HG03342 (cell line): Measurements from ENCODE around the gene C20orf204.

Source experiments
- ATAC-seq: cut with Tn5 transposase; IDR thresholded peaks from one replicate; pipeline ENCODE4 v1.9.1; 2021; ENCODE audit warnings: mild to moderate bottlenecking, moderate library complexity; ENCODE audit not compliant: unreplicated experiment

The C20orf204 gene

DNA sequence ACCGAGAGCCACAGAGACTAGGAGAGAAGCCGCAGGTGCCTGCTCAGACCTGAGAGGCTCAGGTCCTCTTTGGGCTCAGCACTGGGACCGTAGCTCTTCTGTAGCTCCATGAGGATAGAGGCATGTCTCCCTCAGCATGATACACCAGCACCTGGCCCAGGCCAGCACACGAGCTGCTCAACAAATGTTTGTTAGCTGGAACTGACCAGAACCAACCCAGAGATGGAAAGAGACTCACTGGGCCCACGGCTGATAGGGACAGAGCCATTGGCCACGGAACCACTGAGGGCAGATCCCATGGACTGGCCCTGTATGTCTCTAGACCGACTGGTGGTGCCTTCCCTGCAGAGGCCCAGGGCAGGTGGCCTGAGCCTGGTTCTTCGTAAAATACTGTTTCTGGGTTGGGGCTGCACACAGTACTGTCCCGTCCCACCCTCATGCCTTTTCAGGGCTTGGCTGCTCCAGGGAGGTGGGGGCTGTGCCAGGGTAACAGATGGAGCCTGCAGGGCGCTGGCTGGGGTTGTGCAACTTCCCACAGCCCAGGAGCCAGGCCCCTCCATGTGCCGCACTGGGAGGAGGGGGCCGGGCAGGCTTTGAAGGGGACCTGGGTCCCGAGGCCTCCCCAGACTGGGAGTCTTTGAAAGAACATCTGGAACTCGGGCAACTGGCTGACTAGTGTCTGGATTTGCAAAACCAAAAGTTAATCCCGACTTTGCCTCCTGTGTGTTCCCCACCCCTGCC, 5.2 kb downstream of the C20orf204 start:
- no peak for ATAC-seq

DNA sequence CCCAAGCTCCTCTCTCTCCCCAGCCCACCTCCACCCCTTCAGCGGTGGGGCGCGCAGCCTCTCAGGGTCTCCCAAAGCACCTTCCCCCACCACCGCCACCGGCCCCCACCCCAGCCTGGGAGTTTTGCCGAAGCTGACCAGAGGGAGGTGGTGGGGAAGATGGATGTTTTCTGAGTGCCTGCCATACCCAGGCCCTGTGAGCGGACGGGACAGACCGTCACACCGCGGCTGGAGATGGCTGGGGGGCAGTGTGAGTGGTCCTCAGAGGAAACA, 5.7 kb downstream of the C20orf204 start:
- ATAC-seq: no peak

DNA sequence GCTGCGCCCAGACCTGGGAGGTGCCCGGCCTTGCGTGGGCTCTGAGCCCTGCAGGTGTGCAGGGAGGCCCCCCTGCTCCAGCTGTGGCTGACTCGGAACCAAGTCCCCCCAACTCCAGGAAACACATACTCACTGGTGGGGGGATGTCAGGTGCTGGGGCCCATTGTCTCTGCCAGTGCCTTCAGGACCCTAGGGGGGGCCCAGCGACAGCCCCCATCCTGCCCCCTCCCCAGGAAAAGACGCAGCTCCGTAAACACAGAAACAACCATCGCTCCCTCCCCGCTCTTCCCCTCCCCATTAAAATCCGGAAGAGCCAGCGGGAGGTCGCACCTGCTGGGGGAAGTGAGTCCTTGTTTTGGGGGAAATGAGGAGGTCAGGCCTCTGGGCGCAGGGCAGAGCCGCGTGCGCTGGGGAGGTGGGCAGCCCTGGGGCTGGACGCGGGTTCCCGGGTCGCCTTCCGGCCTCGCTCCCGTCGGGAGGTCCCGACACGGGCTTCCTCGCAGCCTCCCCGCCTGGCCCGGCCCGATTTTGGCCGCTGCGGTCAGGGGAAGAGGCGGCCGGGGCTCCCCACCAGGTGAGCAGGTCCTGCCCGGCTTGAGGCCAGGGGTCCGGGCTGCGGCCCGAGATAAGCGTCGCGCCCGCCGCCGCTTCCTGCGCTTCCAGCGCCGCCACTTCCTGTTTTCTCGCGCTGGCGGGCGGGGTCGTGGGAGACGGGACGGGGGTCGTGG, 6.2 kb downstream of the C20orf204 start:
- ATAC-seq: no peak

DNA sequence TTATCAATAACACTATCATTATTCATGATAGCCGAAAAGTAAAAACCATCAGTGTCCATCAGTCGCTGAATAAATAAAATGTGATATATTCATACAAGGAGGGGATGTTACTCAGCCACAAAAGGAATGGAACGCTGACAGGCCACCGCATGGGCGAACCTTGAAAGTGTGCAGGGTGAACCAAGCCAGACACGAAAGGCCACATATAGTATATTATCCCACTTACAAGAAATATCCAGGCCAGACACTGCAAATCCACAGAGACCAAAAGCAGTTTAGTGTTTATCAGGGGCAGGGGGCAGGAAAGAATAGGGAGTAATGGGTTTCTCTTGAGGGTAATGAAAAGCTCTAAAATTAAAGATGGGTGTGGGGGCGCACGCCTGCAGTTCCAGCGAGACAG, 7.8 kb downstream of the C20orf204 start:
- no peak for ATAC-seq

DNA sequence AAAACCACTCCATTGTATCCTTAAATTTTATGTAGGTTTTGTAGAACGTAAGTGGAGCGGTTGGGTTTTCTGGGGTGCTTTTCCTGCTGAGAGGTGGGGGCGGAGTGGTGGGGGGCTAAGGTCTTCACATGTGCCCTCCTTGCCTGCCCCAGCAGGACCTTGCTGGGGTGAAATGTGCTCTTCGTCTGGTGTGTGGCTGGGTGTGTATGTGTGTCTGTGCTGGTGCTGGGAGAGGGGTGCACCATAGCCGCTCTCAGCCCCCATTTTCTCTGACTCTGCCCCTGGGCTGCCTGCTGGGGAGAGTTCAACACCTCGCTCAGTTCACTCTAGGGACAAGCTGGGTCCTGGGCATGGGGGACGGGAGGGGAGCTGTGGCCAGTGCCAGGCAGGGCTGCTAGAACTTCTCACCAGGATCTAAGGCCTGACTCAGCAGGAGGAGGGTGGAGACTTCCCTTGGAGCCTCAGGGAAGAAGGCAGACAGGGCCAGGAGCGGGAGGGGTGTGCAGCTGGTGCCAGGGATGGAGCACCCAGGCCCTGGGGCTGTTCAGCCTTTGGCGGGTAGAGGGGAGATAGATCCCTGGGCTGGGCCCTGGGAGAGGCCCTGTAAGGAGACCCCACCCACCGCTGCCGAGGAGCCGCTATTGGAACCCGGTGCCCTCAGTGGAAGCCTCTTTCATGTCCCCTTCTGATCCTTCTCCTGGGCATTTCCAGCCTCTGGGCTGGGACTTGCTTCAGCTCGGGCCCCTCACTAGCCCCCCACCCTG, 8.7 kb downstream of the C20orf204 start:
- ATAC-seq: no peak

DNA sequence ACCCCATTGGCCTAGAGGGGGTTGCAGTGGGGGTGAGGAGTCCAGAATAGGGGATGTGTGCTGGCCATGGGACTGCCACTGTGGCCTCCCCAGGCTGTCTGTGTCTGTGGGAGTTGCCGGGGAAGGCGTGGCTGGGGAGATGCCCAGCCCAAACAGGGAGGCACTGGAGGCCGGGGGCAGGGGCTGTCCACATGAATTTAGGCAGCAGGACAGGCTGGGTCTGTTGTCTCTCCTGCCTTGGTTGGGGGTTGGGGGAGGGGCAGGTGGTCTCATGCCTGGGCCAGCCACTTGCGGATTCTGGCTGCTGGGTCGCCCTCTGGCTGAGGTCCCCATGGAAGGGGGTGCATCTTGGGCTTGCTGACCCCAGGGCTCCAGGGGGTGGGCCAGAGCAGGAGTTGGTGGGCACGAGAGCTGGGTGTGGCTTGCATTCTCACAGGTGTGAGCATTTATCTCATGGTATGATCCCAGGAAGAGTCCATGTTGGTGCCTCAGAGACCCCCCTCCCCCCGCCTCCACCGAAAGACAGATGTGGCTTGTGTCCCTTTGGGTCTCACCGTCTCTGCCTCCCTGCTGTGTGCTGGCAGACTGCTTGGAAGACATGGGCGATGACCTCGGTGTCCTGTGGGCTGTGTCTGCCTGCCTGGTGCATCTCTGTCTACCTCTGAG, 9.5 kb downstream of the C20orf204 start:
- no peak for ATAC-seq

DNA sequence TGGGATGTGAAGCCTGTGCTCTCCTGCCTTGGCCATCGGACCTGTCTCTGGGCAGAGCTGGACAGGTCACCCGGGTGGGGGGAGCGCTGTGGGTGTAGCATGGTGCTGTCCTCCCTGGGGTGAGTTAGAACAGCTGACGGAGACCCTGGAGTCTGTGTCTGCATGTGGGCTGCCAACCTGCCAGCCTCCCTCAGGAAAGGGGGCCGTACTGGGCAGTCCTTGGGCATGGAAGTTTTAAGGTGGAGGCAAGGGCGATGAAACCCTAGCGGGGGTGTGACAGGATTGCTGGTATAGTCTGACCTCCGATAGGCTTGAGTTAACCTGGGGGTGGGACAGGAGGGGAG, 11.0 kb downstream of the C20orf204 start:
- ATAC-seq: no peak

DNA sequence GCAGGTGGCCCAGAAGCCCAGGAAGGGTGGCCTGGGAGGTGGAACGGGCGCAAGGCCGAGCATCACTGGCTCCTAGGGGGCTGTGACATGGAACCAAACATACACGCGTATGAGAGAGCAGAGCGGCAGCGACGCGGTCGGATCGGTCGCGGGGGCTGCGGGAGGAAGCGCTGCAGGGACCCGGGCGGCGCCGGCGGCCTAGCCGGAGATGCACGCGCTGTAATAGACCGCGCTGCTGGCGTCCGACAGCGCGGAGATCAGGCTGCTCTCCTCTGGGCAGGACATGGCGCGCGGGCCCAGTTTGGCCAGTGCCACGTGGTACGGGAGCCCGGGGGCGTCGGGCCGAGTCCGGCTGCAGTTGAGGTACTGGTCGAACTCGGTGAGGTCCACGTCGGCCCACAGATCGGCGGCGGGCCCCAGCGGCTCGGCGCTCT, 12.0 kb downstream of the C20orf204 start:
- no peak for ATAC-seq

DNA sequence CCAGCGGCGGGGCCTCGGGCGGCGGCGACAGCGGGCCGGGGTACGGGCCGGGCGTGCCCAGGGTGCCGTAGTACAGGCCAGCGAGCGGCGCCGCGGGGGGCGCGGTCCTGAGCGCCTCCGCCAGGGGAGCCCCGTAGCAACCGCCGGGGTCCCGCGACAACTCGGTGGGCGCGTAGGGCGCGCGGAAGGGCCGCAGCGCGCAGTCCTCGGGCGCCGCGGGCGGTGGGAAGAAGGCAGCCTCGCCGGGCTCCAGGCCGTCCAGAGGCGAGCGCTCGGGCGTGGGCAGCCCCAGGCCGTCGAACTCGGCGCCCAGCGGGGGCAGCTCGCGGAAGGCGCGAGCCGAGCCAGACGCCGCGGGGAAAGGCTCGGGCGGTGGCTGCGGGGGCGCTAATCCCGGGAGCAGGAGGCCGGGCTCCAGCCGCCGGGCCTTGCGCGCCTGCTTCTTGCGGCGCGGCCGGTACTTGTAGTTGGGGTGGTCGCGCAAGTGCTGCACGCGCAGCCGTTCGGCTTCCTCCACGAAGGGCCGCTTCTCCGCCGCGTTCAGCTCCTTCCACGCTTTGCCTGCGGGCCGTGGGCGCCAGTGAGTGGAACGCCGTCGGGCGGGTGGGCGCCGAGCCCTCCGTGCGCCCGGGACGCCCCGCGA, 12.5 kb downstream of the C20orf204 start:
- no peak for ATAC-seq

DNA sequence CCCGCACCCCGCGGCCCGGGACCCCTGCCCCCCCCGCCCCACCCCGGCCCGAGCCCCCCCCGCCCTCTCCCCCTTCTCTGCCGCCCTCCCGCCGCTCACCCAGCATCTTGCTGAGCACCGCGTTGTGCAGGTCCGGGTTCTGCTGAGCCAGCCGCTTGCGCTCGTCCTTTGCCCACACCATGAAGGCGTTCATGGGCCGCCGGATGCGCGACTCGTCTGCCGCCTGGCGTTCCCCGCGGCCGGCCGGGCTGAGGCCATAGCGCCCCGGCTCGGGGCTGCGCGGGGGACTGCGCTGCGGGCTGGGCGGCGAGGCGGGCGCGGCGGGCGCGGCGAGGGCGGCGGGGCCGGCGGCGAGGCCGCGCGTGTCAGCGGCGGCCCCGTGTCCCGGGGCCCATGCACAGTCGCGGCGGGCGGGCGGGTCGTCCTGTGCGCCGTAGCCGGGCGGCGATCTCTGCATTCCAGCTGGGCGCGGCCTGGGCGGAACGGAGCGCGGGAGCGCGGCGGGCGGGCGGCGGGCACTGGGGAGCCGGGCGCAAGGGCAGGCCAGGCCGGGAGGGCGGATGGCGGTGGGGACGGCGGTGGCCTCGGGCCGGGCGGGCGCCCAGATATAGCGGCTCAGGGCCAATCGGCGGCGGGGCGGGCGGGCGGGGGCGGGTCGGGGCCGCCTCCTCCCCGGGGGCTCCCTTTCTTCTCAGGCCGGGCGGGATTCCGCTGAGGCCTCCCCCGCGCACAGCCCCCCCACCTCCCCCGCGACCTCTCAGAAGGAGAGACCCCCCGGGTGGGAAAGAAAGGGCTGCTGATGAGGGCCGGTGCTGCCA, 13.3 kb downstream of the C20orf204 start, which contains the start of gene SOX18:
TSS of gene SOX18 (minus strand) at position 580 of the 818 bp plus-strand sequence. CDS start at position 457, 123 bp downstream.
- ATAC-seq: no peak

DNA sequence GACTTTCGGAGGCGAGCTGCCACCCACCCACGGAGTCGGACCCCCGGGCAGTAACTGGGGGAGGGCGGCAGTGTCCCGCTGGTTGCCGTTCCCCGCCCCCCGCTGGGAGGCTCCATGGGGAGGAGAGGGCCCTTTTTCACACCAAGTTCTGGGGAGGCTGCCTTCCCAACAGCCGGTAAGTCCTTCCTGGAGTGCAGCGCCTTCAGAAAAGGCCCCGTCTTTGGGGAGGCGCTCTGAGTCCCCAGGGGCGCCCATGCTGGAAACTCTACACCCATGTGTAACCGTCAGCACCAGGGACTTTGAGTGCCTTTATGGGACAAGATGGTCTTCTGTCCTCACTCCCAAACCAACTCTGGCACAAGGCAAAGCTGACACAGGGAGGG, 13.9 kb downstream of the C20orf204 start:
- no peak for ATAC-seq

DNA sequence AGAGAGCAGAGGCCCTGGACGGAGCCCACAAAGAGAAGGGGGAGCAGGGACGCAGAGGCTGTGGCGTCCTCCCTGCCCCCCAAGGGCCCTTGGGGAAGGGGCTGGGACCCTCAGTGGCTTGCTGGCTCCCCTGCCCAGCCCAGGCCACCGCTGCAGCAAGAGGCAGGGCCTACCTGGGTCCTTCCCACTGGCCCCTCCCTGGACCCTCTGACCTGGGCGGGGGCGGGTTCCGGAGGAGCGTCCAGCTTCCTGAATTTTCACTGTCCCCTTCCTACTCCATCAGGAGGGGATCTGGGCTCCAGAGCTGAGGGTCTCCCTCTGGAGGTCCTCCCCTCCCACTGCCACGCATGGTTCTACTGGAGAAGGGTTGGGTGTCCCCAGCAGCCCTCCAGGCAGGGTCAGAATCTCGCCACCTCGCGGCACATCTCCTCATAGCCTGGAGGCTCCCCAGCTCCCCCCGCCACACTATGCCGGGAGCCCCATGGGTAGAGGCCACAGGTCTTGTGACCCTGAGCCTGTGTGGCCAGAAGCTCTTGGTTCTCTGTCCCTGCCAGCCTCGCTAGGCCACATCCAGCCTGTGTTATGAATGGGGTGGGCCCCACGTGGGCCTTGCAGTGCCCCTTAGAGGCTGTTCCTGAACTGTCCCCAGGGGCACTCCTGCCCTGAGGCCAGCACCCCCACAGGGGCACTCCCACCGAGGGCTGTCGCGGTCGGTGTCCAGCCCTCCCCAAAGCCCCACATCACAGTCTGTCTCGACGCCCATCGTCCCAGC, 14.5 kb downstream of the C20orf204 start:
- ATAC-seq: no peak

DNA sequence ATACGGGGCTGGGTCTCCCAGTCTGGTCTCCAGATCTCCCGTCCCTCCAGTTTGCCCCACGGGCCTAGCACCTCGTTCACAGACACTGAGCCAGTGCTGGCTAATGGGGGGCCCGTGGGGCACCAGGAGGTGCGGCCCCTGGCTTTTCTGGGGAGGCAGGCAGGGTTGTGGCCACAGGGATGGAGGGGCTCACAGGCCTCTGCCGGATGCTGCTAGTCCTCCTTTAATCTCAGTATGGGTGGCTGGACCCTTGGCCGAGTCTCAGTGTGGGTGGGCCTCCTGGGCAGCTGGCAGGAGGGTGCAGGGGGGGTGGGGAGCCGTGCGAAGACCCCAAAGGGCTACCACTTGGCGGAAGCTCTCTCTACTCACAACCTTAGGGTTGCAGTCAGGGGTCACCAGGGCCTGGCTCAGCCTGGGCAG, 15.1 kb downstream of the C20orf204 start:
- ATAC-seq: no peak

DNA sequence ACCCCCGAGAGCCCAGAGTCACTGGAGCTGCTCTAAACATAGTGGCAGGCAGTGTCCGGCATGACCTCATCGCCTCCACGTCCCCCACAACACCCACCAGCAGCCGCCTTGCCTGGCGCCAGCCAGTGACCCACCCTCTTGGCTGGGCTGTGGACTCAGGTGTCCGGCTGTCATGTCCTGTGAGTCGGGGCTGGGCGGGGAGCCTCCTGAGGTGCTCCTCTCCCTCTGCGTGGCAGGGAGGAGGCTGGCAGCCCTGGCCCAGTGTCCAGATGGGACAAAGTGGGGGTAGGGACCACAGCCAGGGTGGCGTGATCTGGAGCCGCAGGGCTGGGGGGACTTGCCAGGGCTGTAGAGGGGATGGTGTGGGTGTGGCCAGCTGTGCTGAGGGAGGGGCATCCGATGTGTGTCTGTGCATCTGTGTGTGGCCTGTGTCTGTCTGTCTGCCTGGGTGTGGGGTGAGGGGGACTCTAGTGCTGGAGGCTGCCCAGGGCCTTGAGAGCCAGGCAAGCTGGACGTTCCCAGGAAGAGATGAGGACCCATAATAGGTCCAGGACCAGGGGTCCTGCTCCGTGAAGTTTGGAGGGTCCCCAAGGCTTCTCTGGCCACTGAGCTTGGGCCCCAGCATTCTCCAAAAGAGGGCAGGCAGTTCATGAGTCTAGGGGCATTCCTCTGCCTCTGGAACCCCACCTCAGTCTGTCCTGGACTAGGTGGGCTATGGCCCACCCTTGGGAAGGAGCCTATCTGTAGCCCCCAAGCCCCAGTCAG, 15.8 kb downstream of the C20orf204 start:
- no peak for ATAC-seq

DNA sequence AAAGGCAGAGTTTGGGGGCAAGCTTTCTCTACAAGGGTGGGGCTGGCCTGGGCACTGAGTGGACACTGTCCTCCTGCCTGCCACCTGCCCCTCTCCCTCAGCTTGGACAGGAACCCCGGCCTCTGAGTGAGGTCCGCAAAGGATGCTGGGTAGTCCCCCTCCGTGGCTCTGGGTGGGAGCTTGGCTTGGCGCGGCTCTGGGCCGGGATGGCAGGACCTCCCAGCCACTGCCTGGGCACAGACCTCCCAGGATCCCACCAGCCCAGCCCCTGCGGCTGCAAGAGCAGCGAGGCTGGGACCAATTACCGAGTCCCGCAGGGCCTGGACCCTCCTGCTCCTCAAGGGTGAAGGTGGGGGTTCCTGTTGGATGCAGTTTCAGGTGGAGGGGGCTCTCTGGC, 16.3 kb downstream of the C20orf204 start:
- no peak for ATAC-seq

DNA sequence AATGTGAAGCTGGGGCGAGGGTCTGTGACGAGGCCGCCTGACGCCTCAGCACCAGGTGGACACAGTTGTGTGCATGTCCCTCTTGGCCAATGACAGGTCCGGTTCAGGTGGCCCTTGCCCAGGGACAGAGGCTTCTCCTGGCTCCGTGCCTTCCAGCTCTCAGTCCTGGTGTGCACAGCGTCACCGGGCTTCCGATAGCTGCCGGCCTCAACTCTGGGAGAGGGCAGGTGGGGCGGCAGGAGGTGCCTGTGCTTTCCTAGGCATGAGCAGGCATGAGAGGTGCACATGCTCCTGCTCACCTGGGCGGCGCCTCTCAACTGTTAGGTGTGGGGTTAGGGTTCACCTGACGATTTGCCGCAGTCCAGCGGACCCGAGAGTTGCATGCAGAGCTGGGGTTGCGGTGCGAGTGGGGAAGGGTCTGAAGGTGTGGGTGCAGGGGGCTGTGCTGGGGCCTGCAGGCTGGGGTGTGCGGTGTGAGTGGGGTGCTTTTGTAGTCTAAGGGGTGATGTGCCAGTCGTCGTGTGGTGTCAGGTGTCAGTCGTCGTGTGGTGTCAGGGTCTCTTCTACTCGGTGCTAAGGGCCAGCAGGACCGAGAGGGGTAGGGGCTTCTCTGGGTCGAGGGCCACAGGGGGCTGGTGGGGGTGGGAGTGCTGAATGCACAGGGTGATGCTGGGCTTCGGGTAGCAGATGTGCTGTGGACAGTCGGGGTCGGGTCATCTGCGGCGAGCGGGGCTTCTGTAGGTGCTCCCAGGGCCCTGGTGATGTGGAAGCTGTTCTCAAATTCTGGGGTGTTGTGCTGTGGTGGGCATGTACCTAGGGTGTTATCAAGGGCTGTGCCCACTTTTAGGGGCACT, 17.2 kb downstream of the C20orf204 start:
- ATAC-seq: no peak

DNA sequence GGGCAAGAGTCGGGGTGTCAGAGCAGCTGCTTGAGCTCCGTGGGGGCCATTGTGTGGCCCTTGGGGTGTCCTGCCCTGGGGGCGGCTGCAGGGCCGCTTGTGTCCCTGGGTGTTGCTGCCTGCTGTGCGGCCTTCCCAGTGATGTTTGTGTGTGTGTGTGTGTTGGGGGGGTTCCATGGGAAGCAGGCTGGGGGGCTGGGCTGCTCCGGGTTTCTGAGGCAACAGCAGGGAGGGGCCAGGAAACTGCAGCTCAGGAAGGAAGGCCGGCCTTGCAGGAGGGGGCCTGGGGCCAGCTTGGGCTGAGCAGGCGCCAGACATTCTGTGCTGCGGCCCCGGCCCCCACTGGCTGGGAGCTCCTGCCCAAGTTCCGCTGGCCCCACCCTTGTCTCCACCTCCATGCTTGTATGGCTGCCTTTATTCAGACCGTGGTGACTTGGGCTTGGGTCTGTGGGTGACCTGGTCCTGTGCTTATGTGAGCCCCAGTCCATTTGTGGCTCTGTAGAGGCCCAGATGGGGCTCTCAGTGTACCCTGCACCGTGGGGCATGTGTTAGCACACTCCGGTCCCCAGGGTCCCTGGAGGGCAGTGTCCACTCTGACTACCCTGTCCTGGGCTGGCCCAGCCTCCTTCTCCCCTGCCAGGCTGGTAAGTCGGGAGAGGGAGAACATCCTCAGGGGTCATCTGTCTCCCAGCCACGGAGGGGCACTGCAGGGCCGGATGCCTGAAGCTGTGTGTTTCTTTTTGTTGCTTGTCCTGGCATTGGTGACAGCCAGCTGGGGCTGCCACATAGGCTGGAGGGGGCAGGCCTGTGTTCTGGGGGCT, 18.1 kb downstream of the C20orf204 start:
- ATAC-seq: no peak
